H4 (cell line): ENCODE measurements around the gene PIGH. TPM values are rescaled to one million over a fixed set of nuclear protein-coding genes. Genes with fewer than 3 reads are reported as not detected.
A peak's percentile ranks its signal among the peaks of the same experiment; 100 is the strongest.
"Not testable (repeated sequence)": the region's sequence is repeated elsewhere in the genome, so short reads cannot be mapped to it uniquely, and the experiment has no call there.

Source experiments
- DNase-seq: peaks from one replicate; pipeline ENCODE4 v3.0.0-alpha.2; 2015; ENCODE audit warnings: low spot score
- total RNA-seq: library from RNA; depleted of rRNA; stranded (reverse); fragments of >200 nt; shearing (Covaris generic); gene quantifications from 2 replicates; pipeline ENCODE4 v1.2.3, GENCODE V29; 2014

Gene PIGH
- total RNA-seq, 1 experiment from 2014 or later = 27.5 TPM

- no peak for DNase-seq
Measured at GRCh38 chr14:67609642-67610310, 9.7 kb upstream of the PIGH start.

GRCh38 chr14:67607646-67608045 lies 7.6 kb upstream of the PIGH start:
- DNase-seq = no peak

- DNase-seq = no peak
Measured at GRCh38 chr14:67602995-67603545, 3.0 kb upstream of the PIGH start.

GRCh38 chr14:67602076-67602475 lies 2.0 kb upstream of the PIGH start:
- DNase-seq = no peak

GRCh38 chr14:67600562-67600974 lies 500 bp upstream of the PIGH start:
- DNase-seq = not testable (repeated sequence)

- no peak for DNase-seq
Measured at GRCh38 chr14:67595392-67595791, 4.7 kb downstream of the PIGH start.

GRCh38 chr14:67593650-67594049 lies 6.4 kb downstream of the PIGH start:
- DNase-seq = not testable (repeated sequence)

GRCh38 chr14:67589204-67589770 lies 10.8 kb downstream of the PIGH start:
- no peak for DNase-seq

GRCh38 chr14:67586369-67586768 lies 13.7 kb downstream of the PIGH start:
- DNase-seq = no peak

GRCh38 chr14:67584978-67585377 lies 15.1 kb downstream of the PIGH start:
- no peak for DNase-seq

GRCh38 chr14:67583711-67584644 lies 16.1 kb downstream of the PIGH start:
- DNase-seq = peak; percentile 39

GRCh38 chr14:67582061-67582460 lies 18.0 kb downstream of the PIGH start:
- DNase-seq = no peak

GRCh38 chr14:67581643-67582042 lies 18.4 kb downstream of the PIGH start:
- DNase-seq = no peak

- no peak for DNase-seq
Measured at GRCh38 chr14:67580336-67581171, 19.5 kb downstream of the PIGH start.

- no peak for DNase-seq
Measured at GRCh38 chr14:67579636-67580035, 20.4 kb downstream of the PIGH start.

GRCh38 chr14:67579040-67579439 lies 21.0 kb downstream of the PIGH start:
- DNase-seq = no peak

GRCh38 chr14:67577909-67578749 lies 21.9 kb downstream of the PIGH start:
- DNase-seq = no peak

- DNase-seq = no peak
Measured at GRCh38 chr14:67577181-67577808, 22.8 kb downstream of the PIGH start.

- no peak for DNase-seq
Measured at GRCh38 chr14:67576216-67576955, 23.7 kb downstream of the PIGH start.
